ENCODE results near the gene CTXND1.

Gene CTXND1

GRCh38 chr15:80194186-80194585, 57.8 kb downstream of the CTXND1 start:
- H3K4me3 ChIP-seq (ENCODE audit: low read depth, low read length): no peak overlapping the region
- TF ChIP-seq CTCF (IDR thresholded peaks at IDR 0.05; ENCODE audit: control insufficient read depth, extremely low read depth, insufficient read depth): no peak
- no peak for DNase-seq (ENCODE audit: low read depth)

GRCh38 chr15:80191897-80192595, 60.0 kb downstream of the CTXND1 start:
- DNase-seq (ENCODE audit: low read depth): no peak
- no peak for TF ChIP-seq CTCF (IDR thresholded peaks at IDR 0.05; ENCODE audit: control insufficient read depth, extremely low read depth, insufficient read depth)
- H3K4me3 ChIP-seq (ENCODE audit: low read depth, low read length): no peak overlapping the region

DNA sequence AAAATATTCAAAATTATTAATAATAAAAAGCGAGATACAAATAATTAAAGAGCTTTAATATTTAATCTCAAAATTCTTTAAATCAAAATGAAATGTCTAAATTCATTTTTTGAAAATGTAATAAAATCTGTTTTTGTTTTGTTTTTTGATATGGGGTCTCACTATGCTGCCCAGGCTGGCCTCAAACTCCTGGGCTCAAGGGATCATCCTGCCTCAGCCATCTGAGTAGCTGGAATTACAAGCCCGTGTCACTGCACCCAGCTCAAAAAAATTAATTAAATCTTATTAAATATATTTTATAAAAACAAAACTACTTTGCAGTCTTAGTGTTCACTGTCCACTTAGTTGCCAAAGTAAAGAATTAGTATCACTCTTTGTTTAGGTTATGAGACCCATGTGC, 60.8 kb downstream of the CTXND1 start:
- TF ChIP-seq CTCF (IDR thresholded peaks at IDR 0.05; ENCODE audit: control insufficient read depth, extremely low read depth, insufficient read depth): no peak
- no peak overlapping the region for H3K4me3 ChIP-seq (ENCODE audit: low read depth, low read length)
- no peak for DNase-seq (ENCODE audit: low read depth)

- no peak for TF ChIP-seq CTCF (IDR thresholded peaks at IDR 0.05; ENCODE audit: control insufficient read depth, extremely low read depth, insufficient read depth)
- H3K4me3 ChIP-seq (ENCODE audit: low read depth, low read length): no peak overlapping the region
- no peak for DNase-seq (ENCODE audit: low read depth)
Observed at GRCh38 chr15:80188251-80188650, 63.8 kb downstream of the CTXND1 start.

DNA sequence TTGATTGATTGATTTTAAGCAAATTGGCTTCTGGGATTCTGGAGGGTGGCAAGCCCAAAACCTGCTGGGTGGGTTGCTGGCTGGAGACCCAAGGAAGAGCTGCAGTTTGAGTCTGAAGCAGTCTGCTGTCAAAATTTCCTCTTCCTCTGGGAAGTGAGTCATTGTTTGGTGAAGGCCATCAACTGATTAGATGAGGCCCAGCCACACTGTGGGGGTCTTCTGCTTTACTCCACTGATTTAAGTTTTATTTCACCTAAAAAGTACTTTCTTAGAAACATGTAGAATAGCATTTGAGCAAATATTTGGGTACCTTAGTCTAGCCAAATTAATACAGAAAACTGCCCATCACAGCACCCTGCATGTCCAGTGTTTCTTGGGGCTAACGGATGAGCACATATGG, 65.4 kb downstream of the CTXND1 start:
- DNase-seq (ENCODE audit: low read depth): no peak
- no peak overlapping the region for H3K4me3 ChIP-seq (ENCODE audit: low read depth, low read length)
- no peak for TF ChIP-seq CTCF (IDR thresholded peaks at IDR 0.05; ENCODE audit: control insufficient read depth, extremely low read depth, insufficient read depth)

GRCh38 chr15:80186066-80186465, 65.9 kb downstream of the CTXND1 start:
- no peak overlapping the region for H3K4me3 ChIP-seq (ENCODE audit: low read depth, low read length)
- DNase-seq (ENCODE audit: low read depth): no peak
- no peak for TF ChIP-seq CTCF (IDR thresholded peaks at IDR 0.05; ENCODE audit: control insufficient read depth, extremely low read depth, insufficient read depth)

- no peak overlapping the region for H3K4me3 ChIP-seq (ENCODE audit: low read depth, low read length)
- no peak for TF ChIP-seq CTCF (IDR thresholded peaks at IDR 0.05; ENCODE audit: control insufficient read depth, extremely low read depth, insufficient read depth)
- DNase-seq (ENCODE audit: low read depth): no peak
Observed at GRCh38 chr15:80185152-80185551, 66.9 kb downstream of the CTXND1 start.

Data from LNCaP clone FGC (cell line).